HEK293 (cell line): ENCODE data around the gene ACVRL1.

Experiments used
- CTCF ChIA-PET: fragments of 350-600 bp; formaldehyde crosslinking; extraction: SDS; loops from one replicate; lab custom pipeline; 2021; ENCODE audit warnings: antibody characterized with exemption; lab: Yijun Ruan, JAX
- POLR2A ChIA-PET: fragments of 300-600 bp; formaldehyde crosslinking; extraction: SDS; loops from one replicate; lab custom pipeline; 2020; ENCODE audit warnings: antibody characterized with exemption, inconsistent platforms; lab: Yijun Ruan, JAX
- H3K27ac ChIP-seq: fragments of 200-500 bp; sonication (Bioruptor generic); 2 replicates; pipeline ENCODE4 v1.5.1; 2014; ENCODE audit warnings: low read depth, low read length, control low read depth, inconsistent platforms; ENCODE audit errors: extremely low read depth
- H3K36me3 ChIP-seq, 2 experiments: fragments of 200-500 bp in 1 of 2; sonication (Bioruptor generic) in 1 of 2; 1 replicate in 1 of 2; 2 replicates in 1 of 2; pipeline ENCODE4 v1.5.1; 2014 to 2017; ENCODE audit warnings: inconsistent platforms in 2 of 2, low read length in 2 of 2; ENCODE audit not compliant: control insufficient read depth in 2 of 2, insufficient read depth in 1 of 2
- H3K4me1 ChIP-seq: fragments of 200-500 bp; sonication (Bioruptor generic); 2 replicates; pipeline ENCODE4 v1.5.1; 2014; ENCODE audit warnings: mild to moderate bottlenecking, low read length, inconsistent platforms; ENCODE audit not compliant: control insufficient read depth, insufficient read depth
- H3K4me3 ChIP-seq: 2 replicates; pipeline ENCODE4 v1.5.1; 2011; ENCODE audit warnings: low read depth, mild to moderate bottlenecking, control low read depth, low read length, moderate library complexity
- H3K9me3 ChIP-seq: fragments of 200-500 bp; sonication (Bioruptor generic); 2 replicates; pipeline ENCODE4 v1.5.1; 2014; ENCODE audit warnings: low read depth, low read length, inconsistent platforms; ENCODE audit not compliant: control insufficient read depth, insufficient read depth
- KLF8 ChIP-seq: fragments of 450-650 bp; formaldehyde crosslinking; IDR thresholded peaks from 2 replicates; pipeline ENCODE4 v1.5.1; 2016; ENCODE audit warnings: missing biosample characterization, missing genetic modification characterization
- PRDM1 ChIP-seq: fragments of 450-650 bp; formaldehyde crosslinking; IDR thresholded peaks from 2 replicates; pipeline ENCODE4; 2016; ENCODE audit warnings: missing biosample characterization, missing genetic modification characterization
- SALL2 ChIP-seq: fragments of 450-650 bp; formaldehyde crosslinking; IDR thresholded peaks from 2 replicates; pipeline ENCODE4 v1.5.0; 2017; ENCODE audit warnings: missing biosample characterization, mild to moderate bottlenecking, missing genetic modification characterization, borderline replicate concordance
- SETDB1 ChIP-seq: IDR thresholded peaks from one replicate; pipeline ENCODE4 v1.6.1; 2017; ENCODE audit warnings: mild to moderate bottlenecking, low read length, moderate library complexity, mixed read lengths; ENCODE audit not compliant: insufficient read length
- SP3 ChIP-seq: fragments of 450-650 bp; formaldehyde crosslinking; IDR thresholded peaks from 2 replicates; pipeline ENCODE4 v1.5.1; 2016; ENCODE audit warnings: missing biosample characterization, missing genetic modification characterization
- SP7 ChIP-seq: fragments of 450-650 bp; formaldehyde crosslinking; IDR thresholded peaks from 2 replicates; pipeline ENCODE4 v1.5.1; 2016; ENCODE audit warnings: missing biosample characterization, missing genetic modification characterization
- ZBTB1 ChIP-seq: fragments of 450-650 bp; formaldehyde crosslinking; IDR thresholded peaks from 2 replicates; pipeline ENCODE4 v1.5.1; 2016; ENCODE audit warnings: missing biosample characterization, missing genetic modification characterization
- ZNF146 ChIP-seq: fragments of 450-650 bp; formaldehyde crosslinking; IDR thresholded peaks from 2 replicates; pipeline ENCODE4 v1.5.1; 2016; ENCODE audit warnings: missing biosample characterization, missing genetic modification characterization
- ZNF302 ChIP-seq: fragments of 450-650 bp; formaldehyde crosslinking; IDR thresholded peaks from 2 replicates; pipeline ENCODE4 v1.5.1; 2016; ENCODE audit warnings: missing biosample characterization, missing genetic modification characterization, low read depth
- ZNF366 ChIP-seq: fragments of 450-650 bp; formaldehyde crosslinking; conservative IDR thresholded peaks from 2 replicates; pipeline ENCODE4 v1.5.1; 2016; ENCODE audit warnings: missing biosample characterization, missing genetic modification characterization
- ZNF394 ChIP-seq: fragments of 450-650 bp; formaldehyde crosslinking; IDR thresholded peaks from 2 replicates; pipeline ENCODE4 v1.5.1; 2016; ENCODE audit warnings: missing biosample characterization, missing genetic modification characterization, mild to moderate bottlenecking, moderate library complexity, borderline replicate concordance
- ZNF555 ChIP-seq: fragments of 450-650 bp; formaldehyde crosslinking; conservative IDR thresholded peaks from 2 replicates; pipeline ENCODE4 v1.5.1; 2017; ENCODE audit warnings: missing biosample characterization, mild to moderate bottlenecking, missing genetic modification characterization, inconsistent platforms
- ZNF629 ChIP-seq: fragments of 450-650 bp; formaldehyde crosslinking; IDR thresholded peaks from 2 replicates; pipeline ENCODE4 v1.5.1; 2017; ENCODE audit warnings: missing biosample characterization, missing genetic modification characterization
- ZNF76 ChIP-seq: fragments of 450-650 bp; formaldehyde crosslinking; IDR thresholded peaks from 2 replicates; pipeline ENCODE4; 2016; ENCODE audit warnings: low read depth, missing biosample characterization, missing genetic modification characterization, borderline replicate concordance
- ZNF768 ChIP-seq: fragments of 450-650 bp; formaldehyde crosslinking; IDR thresholded peaks from 2 replicates; pipeline ENCODE4 v1.5.1; 2018; ENCODE audit warnings: missing biosample characterization, mild to moderate bottlenecking, missing genetic modification characterization
- ZNF791 ChIP-seq: fragments of 450-650 bp; formaldehyde crosslinking; IDR thresholded peaks from 2 replicates; pipeline ENCODE4 v1.5.1; 2016; ENCODE audit warnings: missing biosample characterization, missing genetic modification characterization
- ZSCAN16 ChIP-seq: fragments of 450-650 bp; formaldehyde crosslinking; IDR thresholded peaks from 2 replicates; pipeline ENCODE4 v1.5.1; 2016; ENCODE audit warnings: missing biosample characterization, missing genetic modification characterization
- ZXDB ChIP-seq: fragments of 450-650 bp; formaldehyde crosslinking; IDR thresholded peaks from 2 replicates; pipeline ENCODE4 v1.5.1; 2016; ENCODE audit warnings: missing biosample characterization, missing genetic modification characterization
- TF ChIP-seq, protein P1 (sequence below): fragments of 450-650 bp; formaldehyde crosslinking; IDR thresholded peaks from 2 replicates; pipeline ENCODE4 v1.5.1; 2017; ENCODE audit warnings: missing biosample characterization, missing genetic modification characterization
- TF ChIP-seq, protein P2 (sequence below): fragments of 450-650 bp; formaldehyde crosslinking; IDR thresholded peaks from 2 replicates; pipeline ENCODE4 v1.5.1; 2016; ENCODE audit warnings: missing biosample characterization, missing genetic modification characterization
- TF ChIP-seq, protein P3 (sequence below): fragments of 450-650 bp; formaldehyde crosslinking; IDR thresholded peaks from 2 replicates; pipeline ENCODE4 v1.5.1; 2016; ENCODE audit warnings: missing biosample characterization, missing genetic modification characterization
- TF ChIP-seq, protein P4 (sequence below): fragments of 450-650 bp; formaldehyde crosslinking; IDR thresholded peaks from 2 replicates; pipeline ENCODE4 v1.5.1; 2016; ENCODE audit warnings: missing biosample characterization, missing genetic modification characterization

ACVRL1 gene

DNA sequence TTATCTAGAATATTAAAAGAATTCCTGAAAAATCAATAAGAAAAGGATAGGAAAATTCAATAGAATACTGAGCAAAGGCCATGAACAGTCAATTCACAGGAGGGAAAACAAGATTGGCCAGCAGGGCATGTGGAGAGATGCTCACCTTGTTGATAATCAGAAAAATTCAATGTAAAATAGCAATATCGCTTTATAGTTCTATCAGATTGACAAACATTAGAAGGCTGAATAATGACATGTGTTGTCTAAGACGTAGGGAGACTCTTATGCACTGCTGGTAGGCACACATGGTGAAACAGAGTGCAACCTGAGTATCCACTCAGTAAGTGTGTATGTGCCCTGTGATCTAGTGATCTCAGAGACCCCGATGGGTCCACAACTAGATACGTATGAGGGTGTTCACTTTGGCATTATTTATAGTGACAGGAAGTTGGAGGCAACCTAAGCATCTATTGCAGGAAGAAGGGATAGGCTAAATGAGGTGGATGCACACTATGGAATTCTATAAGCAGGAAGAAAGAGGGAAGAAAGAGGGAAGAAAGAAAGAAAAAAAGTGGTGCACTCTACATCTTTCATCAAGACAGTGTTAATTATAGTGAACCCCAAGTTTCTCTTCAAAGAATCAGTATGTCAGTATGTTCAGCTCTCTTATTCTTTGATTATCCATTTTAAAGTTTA, 23.2 kb upstream of the ACVRL1 start:
- Histone ChIP-seq H3K4me3 (no peak overlapping the region), H3K9me3 (no peaks in the 10 kb centered on the region), H3K36me3 (no peaks in the 10 kb centered on the region), H3K27ac (no peak overlapping the region), H3K4me1 (no peaks in the 10 kb centered on the region)
- POLR2A ChIA-PET, result no interaction called here
- CTCF ChIA-PET, result interaction anchor here (0.5 to 0.7 kb wide), 4 partner anchors 9 to 200 kb away, joined by 3 read pairs; no protein-coding TSS in a partner anchor
- TF ChIP-seq SALL2 (no peak), ZNF366 (tag by site-specific recombination) (peak; percentile 79), ZNF146 (tag by site-specific recombination) (no peak)

DNA sequence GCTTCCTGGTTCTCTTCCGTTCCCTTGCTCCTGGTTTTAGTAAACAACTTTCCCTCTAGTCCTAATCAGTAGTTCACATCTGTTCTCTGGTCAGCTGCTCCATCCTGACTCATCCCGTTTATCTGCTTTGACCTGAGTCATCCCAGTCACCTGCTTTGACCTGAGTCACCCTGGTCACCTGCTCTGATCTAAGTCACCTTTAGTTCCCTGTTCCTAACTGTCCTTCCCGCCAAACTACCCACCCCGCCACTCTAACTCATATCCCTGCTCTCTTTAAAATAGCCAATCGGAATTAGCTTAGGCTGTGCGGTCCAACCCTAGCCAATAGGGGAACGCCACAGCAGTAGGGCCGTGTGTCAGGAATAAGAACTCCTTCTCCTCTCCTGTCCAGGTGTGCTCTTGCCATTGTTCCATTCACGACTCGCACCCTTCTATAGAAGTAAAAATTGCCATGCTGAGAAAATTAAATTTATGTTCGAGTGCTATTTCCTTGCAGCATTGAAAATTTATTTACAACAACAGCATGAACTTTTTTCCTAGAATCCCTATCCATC, 22.6 kb upstream of the ACVRL1 start:
- CTCF ChIA-PET, result interaction anchor here (0.6 to 2.5 kb wide), 5 partner anchors 13 to 293 kb away, joined by 3 to 10 read pairs (median 3); partner anchors contain the start of gene SCN8A
- H3K4me3 ChIP-seq, result no peak overlapping the region

More for the DNA sequence above, 22.6 kb upstream of the ACVRL1 start:
- H3K36me3 ChIP-seq, result no peaks in the 10 kb centered on the region
- TF ChIP-seq PRDM1 (tag by site-specific recombination), result peak; percentile 24; the same call in 1 of the 2 replicates
- TF ChIP-seq ZXDB (tag by site-specific recombination), result no peak
- no peak for TF ChIP-seq ZNF791 (tag by site-specific recombination)
- TF ChIP-seq, protein P1, sequence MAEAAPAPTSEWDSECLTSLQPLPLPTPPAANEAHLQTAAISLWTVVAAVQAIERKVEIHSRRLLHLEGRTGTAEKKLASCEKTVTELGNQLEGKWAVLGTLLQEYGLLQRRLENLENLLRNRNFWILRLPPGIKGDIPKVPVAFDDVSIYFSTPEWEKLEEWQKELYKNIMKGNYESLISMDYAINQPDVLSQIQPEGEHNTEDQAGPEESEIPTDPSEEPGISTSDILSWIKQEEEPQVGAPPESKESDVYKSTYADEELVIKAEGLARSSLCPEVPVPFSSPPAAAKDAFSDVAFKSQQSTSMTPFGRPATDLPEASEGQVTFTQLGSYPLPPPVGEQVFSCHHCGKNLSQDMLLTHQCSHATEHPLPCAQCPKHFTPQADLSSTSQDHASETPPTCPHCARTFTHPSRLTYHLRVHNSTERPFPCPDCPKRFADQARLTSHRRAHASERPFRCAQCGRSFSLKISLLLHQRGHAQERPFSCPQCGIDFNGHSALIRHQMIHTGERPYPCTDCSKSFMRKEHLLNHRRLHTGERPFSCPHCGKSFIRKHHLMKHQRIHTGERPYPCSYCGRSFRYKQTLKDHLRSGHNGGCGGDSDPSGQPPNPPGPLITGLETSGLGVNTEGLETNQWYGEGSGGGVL (tag by site-specific recombination), result no peak
- TF ChIP-seq SP3, result peak; percentile 48; the same call in 1 of the 2 replicates
- TF ChIP-seq ZSCAN16, result no peak
- peak; percentile 60 for TF ChIP-seq KLF8 (tag by site-specific recombination)
- TF ChIP-seq ZNF555, result peak; percentile 48
- peak; percentile 56; the same call in 1 of the 2 replicates for TF ChIP-seq ZNF366 (tag by site-specific recombination)
- TF ChIP-seq ZNF394 (tag by site-specific recombination), result peak; percentile 79; the same call in 1 of the 2 replicates
- TF ChIP-seq ZNF629, result peak; percentile 38; the same call in 1 of the 2 replicates
- no peak for TF ChIP-seq ZNF768 (tag by site-specific recombination)
- TF ChIP-seq ZBTB1 (tag by site-specific recombination), result no peak
- TF ChIP-seq ZNF76, result no peak
- TF ChIP-seq, protein P2, sequence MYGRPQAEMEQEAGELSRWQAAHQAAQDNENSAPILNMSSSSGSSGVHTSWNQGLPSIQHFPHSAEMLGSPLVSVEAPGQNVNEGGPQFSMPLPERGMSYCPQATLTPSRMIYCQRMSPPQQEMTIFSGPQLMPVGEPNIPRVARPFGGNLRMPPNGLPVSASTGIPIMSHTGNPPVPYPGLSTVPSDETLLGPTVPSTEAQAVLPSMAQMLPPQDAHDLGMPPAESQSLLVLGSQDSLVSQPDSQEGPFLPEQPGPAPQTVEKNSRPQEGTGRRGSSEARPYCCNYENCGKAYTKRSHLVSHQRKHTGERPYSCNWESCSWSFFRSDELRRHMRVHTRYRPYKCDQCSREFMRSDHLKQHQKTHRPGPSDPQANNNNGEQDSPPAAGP, result no peak
- TF ChIP-seq ZNF302 (tag by site-specific recombination), result no peak
- TF ChIP-seq SP7 (tag by site-specific recombination), result peak; percentile 68
- TF ChIP-seq, protein P3, sequence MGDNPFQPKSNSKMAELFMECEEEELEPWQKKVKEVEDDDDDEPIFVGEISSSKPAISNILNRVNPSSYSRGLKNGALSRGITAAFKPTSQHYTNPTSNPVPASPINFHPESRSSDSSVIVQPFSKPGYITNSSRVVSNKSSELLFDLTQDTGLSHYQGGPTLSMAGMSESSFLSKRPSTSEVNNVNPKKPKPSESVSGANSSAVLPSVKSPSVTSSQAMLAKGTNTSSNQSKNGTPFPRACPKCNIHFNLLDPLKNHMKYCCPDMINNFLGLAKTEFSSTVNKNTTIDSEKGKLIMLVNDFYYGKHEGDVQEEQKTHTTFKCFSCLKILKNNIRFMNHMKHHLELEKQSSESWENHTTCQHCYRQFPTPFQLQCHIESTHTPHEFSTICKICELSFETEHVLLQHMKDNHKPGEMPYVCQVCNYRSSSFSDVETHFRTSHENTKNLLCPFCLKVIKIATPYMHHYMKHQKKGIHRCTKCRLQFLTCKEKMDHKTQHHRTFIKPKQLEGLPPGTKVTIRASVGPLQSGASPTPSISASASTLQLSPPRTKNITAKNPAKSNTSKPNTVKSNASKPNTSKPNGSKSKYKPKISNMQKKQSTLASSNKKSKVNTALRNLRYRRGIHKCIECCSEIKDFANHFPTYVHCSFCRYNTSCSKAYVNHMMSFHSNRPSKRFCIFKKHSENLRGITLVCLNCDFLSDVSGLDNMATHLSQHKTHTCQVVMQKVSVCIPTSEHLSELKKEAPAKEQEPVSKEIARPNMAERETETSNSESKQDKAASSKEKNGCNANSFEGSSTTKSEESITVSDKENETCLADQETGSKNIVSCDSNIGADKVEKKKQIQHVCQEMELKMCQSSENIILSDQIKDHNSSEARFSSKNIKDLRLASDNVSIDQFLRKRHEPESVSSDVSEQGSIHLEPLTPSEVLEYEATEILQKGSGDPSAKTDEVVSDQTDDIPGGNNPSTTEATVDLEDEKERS, result no peak
- peak; percentile 90 for TF ChIP-seq SETDB1
- TF ChIP-seq, protein P4, sequence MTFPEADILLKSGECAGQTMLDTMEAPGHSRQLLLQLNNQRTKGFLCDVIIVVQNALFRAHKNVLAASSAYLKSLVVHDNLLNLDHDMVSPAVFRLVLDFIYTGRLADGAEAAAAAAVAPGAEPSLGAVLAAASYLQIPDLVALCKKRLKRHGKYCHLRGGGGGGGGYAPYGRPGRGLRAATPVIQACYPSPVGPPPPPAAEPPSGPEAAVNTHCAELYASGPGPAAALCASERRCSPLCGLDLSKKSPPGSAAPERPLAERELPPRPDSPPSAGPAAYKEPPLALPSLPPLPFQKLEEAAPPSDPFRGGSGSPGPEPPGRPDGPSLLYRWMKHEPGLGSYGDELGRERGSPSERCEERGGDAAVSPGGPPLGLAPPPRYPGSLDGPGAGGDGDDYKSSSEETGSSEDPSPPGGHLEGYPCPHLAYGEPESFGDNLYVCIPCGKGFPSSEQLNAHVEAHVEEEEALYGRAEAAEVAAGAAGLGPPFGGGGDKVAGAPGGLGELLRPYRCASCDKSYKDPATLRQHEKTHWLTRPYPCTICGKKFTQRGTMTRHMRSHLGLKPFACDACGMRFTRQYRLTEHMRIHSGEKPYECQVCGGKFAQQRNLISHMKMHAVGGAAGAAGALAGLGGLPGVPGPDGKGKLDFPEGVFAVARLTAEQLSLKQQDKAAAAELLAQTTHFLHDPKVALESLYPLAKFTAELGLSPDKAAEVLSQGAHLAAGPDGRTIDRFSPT (tag by site-specific recombination), result 0 out of 2 replicates have a peak, but pooled peaks have one; percentile 25
- H3K9me3 ChIP-seq, result no peaks in the 10 kb centered on the region
- no peak overlapping the region for H3K27ac ChIP-seq
- POLR2A ChIA-PET, result no interaction called here
- no peaks in the 10 kb centered on the region for H3K4me1 ChIP-seq
